ENCODE data around the gene IGF1. TPM values are rescaled to one million over a fixed set of nuclear protein-coding genes. Genes with fewer than 3 reads are reported as not detected.
A peak's percentile ranks its signal among the peaks of the same experiment; 100 is the strongest.

The IGF1 gene
- total and polyA plus RNA-seq, 9 of the 15 experiments (the other 6 are each of a cell fraction or from before 2014, with no cell fraction given): 3.7 to 13.9 (median 4.5) TPM

DNA sequence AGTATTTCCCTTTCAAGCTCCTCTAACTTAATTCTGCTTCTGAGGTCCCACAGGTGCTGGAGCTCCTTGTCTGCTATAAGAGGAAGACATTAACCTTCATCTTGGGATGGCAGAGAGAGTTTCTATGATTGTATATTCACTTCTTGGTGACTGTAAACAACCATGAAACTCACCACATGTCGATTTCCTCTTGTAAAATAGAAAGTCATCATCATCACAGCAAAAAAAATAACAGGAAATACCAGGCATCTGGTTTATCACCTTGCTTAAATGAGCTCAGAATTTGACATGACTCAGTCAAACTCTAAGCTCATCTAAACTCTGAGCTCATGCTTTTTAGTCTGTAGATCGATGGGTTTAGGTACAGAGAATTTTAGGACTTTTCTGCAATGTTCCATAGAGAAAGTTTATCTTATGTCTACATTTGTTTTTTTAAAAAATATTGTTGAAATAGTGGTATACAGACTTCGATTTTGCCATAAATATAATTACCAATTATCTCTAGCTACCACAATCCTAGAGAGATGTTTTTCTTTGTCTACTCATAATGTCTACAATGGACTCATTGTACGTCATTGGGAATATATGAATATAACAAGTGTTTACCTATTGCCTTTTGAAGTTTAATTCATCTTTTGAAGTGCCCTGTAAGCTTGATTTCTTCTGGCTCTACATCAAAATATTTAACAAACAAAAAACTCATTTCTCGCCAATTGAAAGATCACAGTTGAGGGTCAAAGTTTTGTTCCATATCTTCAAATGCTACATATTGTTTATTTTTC, 58.4 kb downstream of the IGF1 start (continued):
- TF ChIP-seq CHAMP1 (IDR thresholded peaks at IDR 0.05) (no peak), TAF15 (IDR thresholded peaks at IDR 0.05; ENCODE audit: low read depth, low read length) (no peak), CREBBP (IDR thresholded peaks at IDR 0.05; ENCODE audit: low read depth, low read length) (no peak), ZNF766 (CRISPR knock-in tag; conservative IDR thresholded peaks at IDR 0.05) (no peak), NCOA1 (IDR thresholded peaks at IDR 0.05; ENCODE audit: low read depth) (no peak), ERF (CRISPR knock-in tag; IDR thresholded peaks at IDR 0.05) (no peak), ZBTB33 (CRISPR knock-in tag; IDR thresholded peaks at IDR 0.05) (no peak), MNT (conservative IDR thresholded peaks at IDR 0.05) (peak in 1 of 2 experiments; percentile 33; a peak in 1 of 4 replicates), FOXK2 (conservative IDR thresholded peaks at IDR 0.05 in 1 of 2, IDR thresholded peaks at IDR 0.05 in 1 of 2; ENCODE audit: low read depth in 2 of 2) (peak; percentile 37 to 66; a peak in 1 of 4 replicates), CGGBP1 (CRISPR knock-in tag; IDR thresholded peaks at IDR 0.05) (no peak), SMARCA5 (IDR thresholded peaks at IDR 0.05) (no peak), MLLT1 (IDR thresholded peaks at IDR 0.05) (no peak), ZNF239 (CRISPR knock-in tag; IDR thresholded peaks at IDR 0.05) (no peak), MBD2 (IDR thresholded peaks at IDR 0.05; ENCODE audit: borderline replicate concordance, low read depth) (no peak), GTF2A2 (tag; IDR thresholded peaks at IDR 0.05) (no peak), BACH1 (tag; IDR thresholded peaks at IDR 0.05) (peak; percentile 70; the same call in 1 of the 2 replicates), ZNF316 (IDR thresholded peaks at IDR 0.05) (peak; percentile 55), U2AF1 (optimal IDR thresholded peaks at IDR 0.05; ENCODE audit: low read depth, low read length) (no peak), ZNF445 (CRISPR knock-in tag; IDR thresholded peaks at IDR 0.05; ENCODE audit: low read depth) (no peak), SLC30A9 (CRISPR knock-in tag; IDR thresholded peaks at IDR 0.05) (no peak), MAFK (IDR thresholded peaks at IDR 0.05; ENCODE audit: low read length) (peak; percentile 12; the same call in 1 of the 2 replicates), CTBP1 (IDR thresholded peaks at IDR 0.05; ENCODE audit: borderline replicate concordance) (no peak)

All from K562 (cell line).